OCI-LY7 (cell line): ENCODE data around the gene RHBDL1. TPM values are rescaled to one million over a fixed set of nuclear protein-coding genes. Genes with fewer than 3 reads are reported as not detected.

Source experiments
- BruUV-seq: library from RNA; stranded (reverse); fragments of 400-500 nt; replicated peaks from 2 replicates; lab custom pipeline; 2021; lab: Mats Ljungman, UMichigan
- CTCF ChIA-PET: fragments of 300-600 bp; sonication (Branson Sonifier 250); formaldehyde crosslinking; loops from one replicate; lab custom pipeline; 2022; ENCODE audit warnings: antibody characterized with exemption; ENCODE audit not compliant: unreplicated experiment; lab: Charles Lee
- POLR2A ChIA-PET: fragments of 300-600 bp; sonication (Branson Sonifier 250); formaldehyde crosslinking; loops from one replicate; lab custom pipeline; 2022; ENCODE audit warnings: antibody characterized with exemption; lab: Charles Lee
- DNase-seq: peaks from one replicate; pipeline ENCODE4 v3.0.0-alpha.2; 2015; ENCODE audit warnings: low spot score
- H2AFZ ChIP-seq: fragments of 200-600 bp; sonication (generic), shearing (Covaris generic); 2 replicates; pipeline ENCODE4 v1.6.1; 2014; ENCODE audit warnings: mild to moderate bottlenecking, antibody characterized with exemption, low read length, moderate library complexity
- H3K27ac ChIP-seq: fragments of 200-600 bp; sonication (generic); 2 replicates; pipeline ENCODE4 v1.5.1; 2014; ENCODE audit warnings: mixed run types, low read depth, mild to moderate bottlenecking, moderate library complexity, low read length, inconsistent platforms; ENCODE audit not compliant: poor library complexity, severe bottlenecking
- H3K36me3 ChIP-seq: fragments of 200-600 bp; sonication (generic); 2 replicates; pipeline ENCODE4 v1.6.1; 2014; ENCODE audit warnings: mild to moderate bottlenecking, antibody characterized with exemption, low read length, moderate library complexity, mixed read lengths; ENCODE audit not compliant: insufficient read depth
- H3K4me1 ChIP-seq: fragments of 200-600 bp; sonication (generic); 2 replicates; pipeline ENCODE4 v1.5.1; 2014; ENCODE audit warnings: mild to moderate bottlenecking, low read length; ENCODE audit not compliant: insufficient read depth, poor library complexity, severe bottlenecking
- H3K4me2 ChIP-seq: fragments of 200-600 bp; sonication (generic); 2 replicates; pipeline ENCODE4 v1.6.1; 2014; ENCODE audit warnings: mild to moderate bottlenecking, low read length
- H3K4me3 ChIP-seq: fragments of 200-600 bp; sonication (generic); 2 replicates; pipeline ENCODE4 v1.5.1; 2014; ENCODE audit warnings: mild to moderate bottlenecking, low read depth, low read length; ENCODE audit not compliant: poor library complexity, severe bottlenecking
- H3K79me2 ChIP-seq: fragments of 200-600 bp; sonication (generic); 2 replicates; pipeline ENCODE4 v1.6.1; 2016; ENCODE audit warnings: low read depth, mild to moderate bottlenecking, low read length, moderate library complexity, mixed read lengths; ENCODE audit not compliant: insufficient read depth
- H3K9me2 ChIP-seq: fragments of 200-600 bp; sonication (generic); 2 replicates; pipeline ENCODE4 v1.6.1; 2016; ENCODE audit warnings: mild to moderate bottlenecking, low read length, mixed read lengths; ENCODE audit not compliant: insufficient read depth
- H3K9me3 ChIP-seq: fragments of 200-600 bp; sonication (generic); 2 replicates; pipeline ENCODE4 v1.6.1; 2014; ENCODE audit warnings: mild to moderate bottlenecking, mixed run types, low read length, mixed read lengths
- H4K20me1 ChIP-seq: fragments of 200-600 bp; sonication (generic); 2 replicates; pipeline ENCODE4 v1.6.1; 2014; ENCODE audit warnings: mild to moderate bottlenecking, antibody characterized with exemption, low read length, moderate library complexity, mixed read lengths; ENCODE audit not compliant: insufficient read depth
- CTCF ChIP-seq: fragments of 200-600 bp; sonication (generic); conservative IDR thresholded peaks from 2 replicates; pipeline ENCODE4 v1.5.1; 2014; ENCODE audit warnings: mild to moderate bottlenecking, antibody characterized with exemption, low read length, moderate library complexity, mixed read lengths
- EZH2phosphoT487 ChIP-seq: fragments of 200-600 bp; sonication (generic); IDR thresholded peaks from 2 replicates; pipeline ENCODE4 v1.6.1; 2018; ENCODE audit warnings: low read depth, borderline replicate concordance, mild to moderate bottlenecking, mixed run types, antibody characterized with exemption, low read length, moderate library complexity, mixed read lengths
- intact Hi-C: fragments of 100-400 bp; cut with micrococcal nuclease; formaldehyde crosslinking; loops from one replicate; pipeline ENCODE4 v1.10.0; 2022; ENCODE audit not compliant: unreplicated experiment
- total RNA-seq, 2 experiments: library from RNA; depleted of rRNA in 1 of 2; stranded (reverse); fragments of >200 nt in 1 of 2; shearing (Covaris generic) in 1 of 2; gene quantifications; 2 replicates each; pipeline ENCODE4 v1.2.3, GENCODE V29; 2014 to 2022

Gene RHBDL1
- total RNA-seq, 2 experiments from 2014 or later: 4.2 TPM

GRCh38 chr16:677316-678190, 2.1 kb downstream of the RHBDL1 start:
- Histone ChIP-seq H3K36me3 (peaks cover 32% of the 10 kb centered on the region), H3K79me2 (peaks cover 17% of the 10 kb centered on the region; the same call in 1 of the 2 replicates), H3K4me3 (no peak overlapping the region), H3K9me2 (no peaks in the 10 kb centered on the region), H2AFZ (no peak overlapping the region), H4K20me1 (peaks cover 5% of the 10 kb centered on the region; the same call in 1 of the 2 replicates), H3K4me2 (no peak overlapping the region), H3K4me1 (peaks cover 24% of the 10 kb centered on the region), H3K27ac (no peak overlapping the region), H3K9me3 (no peaks in the 10 kb centered on the region)
- TF ChIP-seq EZH2phosphoT487: no peak
- TF ChIP-seq CTCF: no peak
- DNase-seq: no peak
- intact Hi-C loops: no loop called here
- no TSS peak for BruUV-seq
- ChIA-PET POLR2A (no interaction called here), CTCF (no interaction called here)

GRCh38 chr16:678209-678857, 2.9 kb downstream of the RHBDL1 start:
- Histone ChIP-seq H3K9me2 (no peaks in the 10 kb centered on the region), H2AFZ (no peak overlapping the region), H3K4me3 (no peak overlapping the region), H3K4me1 (peaks cover 31% of the 10 kb centered on the region), H3K9me3 (no peaks in the 10 kb centered on the region), H3K79me2 (peaks cover 20% of the 10 kb centered on the region; the same call in 1 of the 2 replicates), H4K20me1 (peaks cover 5% of the 10 kb centered on the region; the same call in 1 of the 2 replicates), H3K4me2 (no peak overlapping the region), H3K27ac (no peak overlapping the region), H3K36me3 (peaks cover 32% of the 10 kb centered on the region)
- intact Hi-C loops: no loop called here
- POLR2A ChIA-PET: interaction anchor here (1.2 kb wide), 1 partner anchor 8 kb away, joined by 4 read pairs; no protein-coding TSS in a partner anchor
- TF ChIP-seq CTCF: no peak
- no peak for TF ChIP-seq EZH2phosphoT487
- DNase-seq: no peak
- no TSS peak for BruUV-seq
- CTCF ChIA-PET: interaction anchor here (0.6 kb wide), 1 partner anchor 110 kb away, joined by 3 read pairs; no protein-coding TSS in a partner anchor
